Glomerular endothelial cell (primary cell): ENCODE results near the gene ARSG. TPM values are rescaled to one million over a fixed set of nuclear protein-coding genes. Genes with fewer than 3 reads are reported as not detected.

ENCODE experiments used
- DNase-seq: peaks from one replicate; pipeline ENCODE4 v3.0.0-alpha.2; 2011; ENCODE audit warnings: low read depth, low spot score; ENCODE audit errors: extremely low read depth
- total RNA-seq: library from RNA; depleted of rRNA; stranded (reverse); fragments of >200 nt; gene quantifications from 2 replicates; pipeline ENCODE4 v1.2.3, GENCODE V29; 2015

The ARSG gene
- total RNA-seq, 1 donor from 2014 or later = 6.1 TPM

GRCh38 chr17:68462381-68463210 lies 171.3 kb downstream of the ARSG start:
- no peak for DNase-seq

- DNase-seq = no peak
These were observed 172.1 kb downstream of the ARSG start for GRCh38 chr17:68463211-68464019.

DNA sequence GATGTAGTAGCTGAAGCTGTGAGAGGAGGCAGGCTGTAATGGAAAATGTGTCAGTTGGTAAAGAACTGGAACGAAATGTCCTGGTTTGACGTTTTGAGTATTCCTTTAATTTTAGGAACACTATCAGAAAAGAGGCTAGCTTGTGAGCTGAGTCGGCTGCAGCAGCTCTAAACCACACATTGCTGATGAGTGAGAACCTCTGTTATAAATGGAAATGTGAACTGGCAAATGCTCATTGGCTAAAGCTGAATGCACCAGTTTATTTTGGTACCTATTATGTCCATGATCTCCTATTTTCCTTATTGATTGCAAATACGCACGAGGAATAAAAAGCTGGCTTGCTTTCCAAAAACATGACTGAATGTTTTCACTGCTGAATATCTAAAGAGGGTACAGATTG lies 177.0 kb downstream of the ARSG start:
- no peak for DNase-seq

- no peak for DNase-seq
These were observed 177.5 kb downstream of the ARSG start for GRCh38 chr17:68468788-68469187.

Other genes with a start within 250 kb of the ARSG start
- gene AMZ2, start 43.5 kb upstream of the ARSG start, total RNA-seq = 35.1 and 45.7 TPM in 2 replicates
- gene SLC16A6, start 368 bp upstream of the ARSG start, total RNA-seq = 1.2 and 2.8 TPM in 2 replicates
- 75.8 and 99.5 TPM in 2 replicates for gene WIPI1, start 166.0 kb downstream of the ARSG start, total RNA-seq
- gene PRKAR1A, start 220.9 kb downstream of the ARSG start, total RNA-seq = 271 and 328 TPM in 2 replicates